GM12878 (cell line): ENCODE results near the gene CA9. TPM values are rescaled to one million over a fixed set of nuclear protein-coding genes. Genes with fewer than 3 reads are reported as not detected.

Experiments used
- ATAC-seq: fragments of 200-7000 bp; cut with Tn5 transposase; 3 replicates; pipeline ENCODE4 v1.9.1; 2020; ENCODE audit warnings: mild to moderate bottlenecking, moderate library complexity
- BruUV-seq: library from RNA; stranded (reverse); fragments of 400-500 nt; replicated peaks from 2 replicates; lab custom pipeline; 2021; lab: Mats Ljungman, UMichigan
- CTCF ChIA-PET: fragments of 300-600 bp; sonication (Branson Sonifier 250); formaldehyde crosslinking; extraction: SDS; loops from one replicate; lab custom pipeline; 2021; ENCODE audit warnings: inconsistent platforms; lab: Yijun Ruan, JAX
- POLR2A ChIA-PET: fragments of 350-600 bp; formaldehyde crosslinking; extraction: SDS; loops from one replicate; lab custom pipeline; 2021; ENCODE audit warnings: inconsistent platforms; lab: Charles Lee
- RAD21 ChIA-PET: fragments of 300-600 bp; sonication (Branson Sonifier 250); formaldehyde crosslinking; loops from one replicate; lab custom pipeline; 2023; ENCODE audit warnings: antibody characterized with exemption; ENCODE audit not compliant: unreplicated experiment; lab: Charles Lee
- SMC1A ChIA-PET: fragments of 300-600 bp; sonication (Branson Sonifier 250); formaldehyde crosslinking; loops from one replicate; lab custom pipeline; 2023; ENCODE audit not compliant: unreplicated experiment, uncharacterized antibody; lab: Charles Lee
- DNase-seq: peaks from one replicate; pipeline ENCODE4 v3.0.0-alpha.2; 2011; ENCODE audit warnings: low read depth, low spot score
- FAIRE-seq: peaks from 3 replicates; lab custom pipeline; 2011; peaks lifted over from hg19 to GRCh38; lab: Jason Lieb, UNC
- H2AFZ ChIP-seq: 2 replicates; pipeline ENCODE4 v1.6.0; 2011; ENCODE audit warnings: low read depth, low read length, control low read depth; ENCODE audit not compliant: control insufficient read depth
- H3K27ac ChIP-seq: 2 replicates; pipeline ENCODE4 v1.5.1; 2011; ENCODE audit warnings: control low read depth; ENCODE audit not compliant: control insufficient read depth, insufficient read depth
- H3K27me3 ChIP-seq, 2 experiments: replicated peaks in 1 of 2; 2 replicates each; pipeline versions ENCODE4 v1.6.0 to v1.6.1; 2011; ENCODE audit warnings: low read length in 1 of 2; ENCODE audit not compliant: control insufficient read depth in 2 of 2, insufficient read depth in 2 of 2
- H3K36me3 ChIP-seq, 2 experiments: 2 replicates each; pipeline ENCODE4 v1.5.1; 2011; ENCODE audit warnings: low read length in 1 of 2; ENCODE audit not compliant: control insufficient read depth in 2 of 2, insufficient read depth in 2 of 2
- H3K4me1 ChIP-seq: 2 replicates; pipeline ENCODE4 v1.6.1; 2011; ENCODE audit warnings: mild to moderate bottlenecking, low read length, moderate library complexity, mixed read lengths; ENCODE audit not compliant: control insufficient read depth, insufficient read depth
- H3K4me2 ChIP-seq: 2 replicates; pipeline ENCODE4 v1.6.0; 2011; ENCODE audit warnings: control low read depth; ENCODE audit not compliant: control insufficient read depth, insufficient read depth
- H3K4me3 ChIP-seq: fragments of 200-600 bp; sonication (generic); 2 replicates; pipeline ENCODE4 v1.5.1; 2016
- H3K79me2 ChIP-seq: 2 replicates; pipeline ENCODE4 v1.6.0; 2011; ENCODE audit warnings: low read length; ENCODE audit not compliant: control insufficient read depth, insufficient read depth
- H3K9ac ChIP-seq: 2 replicates; pipeline ENCODE4 v1.8.0; 2011; ENCODE audit warnings: low read length, control low read depth, mixed read lengths; ENCODE audit not compliant: control insufficient read depth, insufficient read depth
- H3K9me3 ChIP-seq: replicated peaks from 3 replicates; pipeline ENCODE4 v1.5.1; 2011; ENCODE audit warnings: mild to moderate bottlenecking, low read length; ENCODE audit not compliant: control insufficient read depth, insufficient read depth
- H4K20me1 ChIP-seq: 2 replicates; pipeline ENCODE4 v1.6.0; 2011; ENCODE audit not compliant: control insufficient read depth, insufficient read depth
- IKZF2 ChIP-seq, 2 experiments: fragments of 450-650 bp; IDR thresholded peaks; 2 replicates each; pipeline ENCODE4 v1.6.1; 2017; ENCODE audit warnings: mild to moderate bottlenecking in 2 of 2, moderate library complexity in 2 of 2
- SPI1 ChIP-seq: IDR thresholded peaks from 2 replicates; pipeline ENCODE4 v1.6.1; 2011; ENCODE audit warnings: low read depth, mild to moderate bottlenecking, low read length, moderate library complexity, borderline replicate concordance; ENCODE audit not compliant: insufficient read depth
- WGBS: methylation state at CpG from one replicate; pipeline ENCODE4 v1.1.6; 2016; ENCODE audit warnings: low lambda C conversion rate; ENCODE audit not compliant: insufficient replicate concordance, insufficient coverage; ENCODE audit errors: missing lambda C conversion rate; 5-methylcytosine and 5-hydroxymethylcytosine counted together
- in situ Hi-C: fragments of 300-500 bp; cut with MboI; formaldehyde crosslinking; loops from 9 replicates; pipeline ENCODE4 v1.14.3; 2018; ENCODE audit warnings: mixed read lengths
- intact Hi-C: fragments of 100-400 bp; cut with micrococcal nuclease; formaldehyde crosslinking; loops from one replicate; pipeline ENCODE4 v1.14.2; 2022; ENCODE audit not compliant: unreplicated experiment
- polyA plus RNA-seq, 11 experiments: library from polyadenylated mRNA; depleted of rRNA in 4 of 11; unstranded in 6 of 11; stranded (reverse) in 5 of 11; fragments of >200 nt; fragmentation: Nextera tagmentation in 4 of 11; fragmentation: Illumina TruSeq in 1 of 11; extraction: Ambion mirVana in 4 of 11; extraction: Trizol in 1 of 11; gene quantifications; 1 replicate in 1 of 11; 2 replicates in 10 of 11; pipeline versions ENCODE4 v1.2.1 to v1.2.3, GENCODE V29; 2011 to 2016; ENCODE audit warnings: inconsistent platforms in 2 of 11, missing spikeins in 2 of 11, low read depth in 1 of 11
- total RNA-seq, 4 experiments: library from RNA; depleted of rRNA in 3 of 4; stranded (reverse); fragments of >200 nt in 3 of 4; fragmentation: Illumina TruSeq in 1 of 4; extraction: Trizol in 1 of 4; gene quantifications; 2 replicates each; pipeline versions ENCODE4 v1.2.1 to v1.2.3, GENCODE V29; 2013 to 2021

The CA9 gene
- total and polyA plus RNA-seq, 10 of the 15 experiments (the other 5 are each of a cell fraction or from before 2014, with no cell fraction given): 0.53 to 6.6 (median 1.2) TPM

GRCh38 chr9:35688558-35689541 lies 15.1 kb downstream of the CA9 start:
- Histone ChIP-seq H3K27ac (no peak overlapping the region), H3K4me1 (peaks cover 3% of the 10 kb centered on the region; the same call in 1 of the 2 replicates), H2AFZ (no peak overlapping the region), H3K9me3 (no peaks in the 10 kb centered on the region), H3K36me3 (no peaks in the 10 kb centered on the region), H3K4me3 (peak overlapping the region; percentile 36; the same call in 1 of the 2 replicates), H3K79me2 (no peaks in the 10 kb centered on the region; the same call in 1 of the 2 replicates), H3K9ac (peak overlapping the region; percentile 14; the same call in 1 of the 2 replicates), H3K4me2 (peak overlapping the region; percentile 90), H4K20me1 (no peaks in the 10 kb centered on the region), H3K27me3 (no peaks in the 10 kb centered on the region; a peak in 1 of 4 replicates)
- ChIA-PET SMC1A (interaction anchor here (0.8 to 2.0 kb wide), 3 partner anchors 8 to 20 kb away, joined by 3 to 7 read pairs (median 5); no protein-coding TSS in a partner anchor), POLR2A (interaction anchor here (0.6 to 1.4 kb wide), 4 partner anchors 7 to 60 kb away, joined by 3 to 6 read pairs (median 4); partner anchors contain the start of genes GBA2 and RGP1), RAD21 (interaction anchor here (0.7 kb wide), 1 partner anchor 24 kb away, joined by 3 read pairs; the partner anchor contains the start of gene ARHGEF39), CTCF (interaction anchor here (1.0 to 15.2 kb wide), 6 partner anchors 8 to 137 kb away, joined by 3 to 227 read pairs (median 5); partner anchors contain the start of genes ARHGEF39, CCDC107 and RMRP)
- intact Hi-C loops: no loop called here
- ATAC-seq: peak; percentile 11; the same call in 1 of the 3 replicates
- 0 out of 2 replicates have a peak, but pooled peaks have one; percentile 5 for TF ChIP-seq SPI1
- TF ChIP-seq IKZF2 (IDR thresholded peaks at IDR 0.05): no peak
- TSS peak; percentile 57 for BruUV-seq
- no peak for DNase-seq
- in situ Hi-C loops: no loop called here
- WGBS: 70% methylated on average over 12 of the region's 12 CpGs
- no peak for FAIRE-seq
